ENCODE measurements around the gene FOXL1. TPM values are rescaled to one million over a fixed set of nuclear protein-coding genes. Genes with fewer than 3 reads are reported as not detected.

FOXL1 gene
- total RNA-seq, 1 experiment from 2014 or later: 0.11 TPM

DNA sequence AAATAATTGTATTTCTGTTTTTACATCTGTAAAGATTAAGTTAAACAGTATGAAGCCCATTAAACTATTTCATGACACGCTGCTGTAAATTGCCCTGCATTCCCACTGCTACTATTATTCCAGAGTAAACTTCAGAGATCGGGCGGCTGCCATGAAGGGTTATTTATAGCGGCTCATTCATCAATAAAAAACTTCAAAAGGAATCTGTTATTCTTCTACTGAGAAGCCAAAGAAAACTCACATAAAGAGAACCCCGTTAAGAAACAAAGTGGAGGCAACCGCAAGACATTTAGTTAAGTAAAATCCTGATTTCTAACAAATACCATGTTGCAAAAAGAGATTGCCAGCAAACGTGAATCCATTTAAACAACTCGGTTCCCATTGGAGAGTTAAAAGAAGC lies 16.4 kb downstream of the FOXL1 start:
- Mint-ChIP-seq H3K27me3 (ENCODE audit: insufficient read depth, unreplicated experiment) (peaks cover 23% of the 10 kb centered on the region), H3K9me3 (ENCODE audit: unreplicated experiment) (no peaks in the 10 kb centered on the region), H3K36me3 (ENCODE audit: insufficient read depth, unreplicated experiment) (no peaks in the 10 kb centered on the region), H3K27ac (ENCODE audit: unreplicated experiment) (no peak overlapping the region), H3K4me3 (ENCODE audit: unreplicated experiment) (no peak overlapping the region), H3K4me1 (ENCODE audit: low read depth, unreplicated experiment) (no peaks in the 10 kb centered on the region)
- Histone ChIP-seq H3K36me3 (ENCODE audit: control insufficient read depth, insufficient read depth, low read length) (no peaks in the 10 kb centered on the region), H3K4me1 (no peaks in the 10 kb centered on the region), H3K4me3 (ENCODE audit: low read depth, low read length) (no peak overlapping the region), H3K27me3 (replicated peaks; ENCODE audit: control insufficient read depth, insufficient read depth, low read length) (no peaks in the 10 kb centered on the region; the same call in 1 of the 2 replicates), H3K9me3 (no peaks in the 10 kb centered on the region)
- TF ChIP-seq, protein P1, sequence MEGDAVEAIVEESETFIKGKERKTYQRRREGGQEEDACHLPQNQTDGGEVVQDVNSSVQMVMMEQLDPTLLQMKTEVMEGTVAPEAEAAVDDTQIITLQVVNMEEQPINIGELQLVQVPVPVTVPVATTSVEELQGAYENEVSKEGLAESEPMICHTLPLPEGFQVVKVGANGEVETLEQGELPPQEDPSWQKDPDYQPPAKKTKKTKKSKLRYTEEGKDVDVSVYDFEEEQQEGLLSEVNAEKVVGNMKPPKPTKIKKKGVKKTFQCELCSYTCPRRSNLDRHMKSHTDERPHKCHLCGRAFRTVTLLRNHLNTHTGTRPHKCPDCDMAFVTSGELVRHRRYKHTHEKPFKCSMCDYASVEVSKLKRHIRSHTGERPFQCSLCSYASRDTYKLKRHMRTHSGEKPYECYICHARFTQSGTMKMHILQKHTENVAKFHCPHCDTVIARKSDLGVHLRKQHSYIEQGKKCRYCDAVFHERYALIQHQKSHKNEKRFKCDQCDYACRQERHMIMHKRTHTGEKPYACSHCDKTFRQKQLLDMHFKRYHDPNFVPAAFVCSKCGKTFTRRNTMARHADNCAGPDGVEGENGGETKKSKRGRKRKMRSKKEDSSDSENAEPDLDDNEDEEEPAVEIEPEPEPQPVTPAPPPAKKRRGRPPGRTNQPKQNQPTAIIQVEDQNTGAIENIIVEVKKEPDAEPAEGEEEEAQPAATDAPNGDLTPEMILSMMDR (IDR thresholded peaks at IDR 0.05; ENCODE audit: insufficient read depth in 1 of 2, low read depth in 1 of 2, low read length in 1 of 2, severe bottlenecking in 1 of 2, unreplicated experiment in 1 of 2): no peak
- no peak for DNase-seq
- BruUV-seq (replicated peaks): no TSS peak
- CTCF ChIA-PET: no interaction called here
- intact Hi-C loops (cut with micrococcal nuclease; ENCODE audit: unreplicated experiment): no loop called here
- POLR2A ChIA-PET: interaction anchor here (0.5 kb wide), 1 partner anchor 570 kb away, joined by 3 read pairs; no protein-coding TSS in a partner anchor

DNA sequence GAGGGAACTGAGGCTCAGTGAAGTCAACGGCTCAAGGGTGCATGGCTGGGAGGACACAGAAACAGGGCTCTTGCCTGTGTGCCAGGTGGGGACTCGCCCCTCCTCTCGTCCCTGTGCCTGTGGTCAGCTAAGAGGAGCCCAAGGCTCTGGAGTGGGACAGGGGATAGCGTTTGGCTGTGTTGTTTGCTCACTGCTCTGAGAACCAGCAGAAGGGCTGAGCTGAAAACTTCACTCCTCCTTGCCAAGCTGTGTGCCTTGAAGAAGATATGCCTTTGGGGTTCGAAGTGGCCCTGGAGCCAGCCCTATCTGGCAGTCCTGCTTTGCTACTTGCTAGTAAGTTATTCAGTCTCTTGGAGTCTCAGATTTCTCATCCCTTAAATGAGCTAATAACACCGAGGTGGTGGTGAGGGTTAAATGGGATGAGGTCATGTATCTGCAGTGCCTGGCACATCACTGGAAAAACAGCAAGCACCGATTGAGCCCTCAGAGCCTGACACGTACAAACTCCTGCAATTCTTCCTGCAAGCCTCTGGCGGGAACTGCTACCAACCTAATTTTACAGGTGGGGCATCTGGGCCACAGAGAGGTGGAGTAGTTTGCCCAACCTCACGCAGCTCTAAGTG lies 17.7 kb downstream of the FOXL1 start:
- CTCF ChIA-PET: no interaction called here
- POLR2A ChIA-PET: no interaction called here
- H3K36me3 ChIP-seq (ENCODE audit: control insufficient read depth, insufficient read depth, low read length): no peaks in the 10 kb centered on the region
- H3K4me1 ChIP-seq: no peaks in the 10 kb centered on the region
- H3K4me3 Mint-ChIP-seq (ENCODE audit: unreplicated experiment): no peak overlapping the region
- no peaks in the 10 kb centered on the region; the same call in 1 of the 2 replicates for H3K9me3 ChIP-seq
- no peak for DNase-seq
- no peaks in the 10 kb centered on the region for H3K36me3 Mint-ChIP-seq (ENCODE audit: insufficient read depth, unreplicated experiment)
- no TSS peak for BruUV-seq (replicated peaks)
- H3K27me3 ChIP-seq (replicated peaks; ENCODE audit: control insufficient read depth, insufficient read depth, low read length): no peaks in the 10 kb centered on the region; the same call in 1 of the 2 replicates
- no peak overlapping the region for H3K27ac Mint-ChIP-seq (ENCODE audit: unreplicated experiment)
- intact Hi-C loops (cut with micrococcal nuclease; ENCODE audit: unreplicated experiment): no loop called here
- no peaks in the 10 kb centered on the region for H3K4me1 Mint-ChIP-seq (ENCODE audit: low read depth, unreplicated experiment)
- H3K27me3 Mint-ChIP-seq (ENCODE audit: insufficient read depth, unreplicated experiment): peaks cover 22% of the 10 kb centered on the region
- no peak overlapping the region for H3K4me3 ChIP-seq (ENCODE audit: low read depth, low read length)
- no peaks in the 10 kb centered on the region for H3K9me3 Mint-ChIP-seq (ENCODE audit: unreplicated experiment)
- TF ChIP-seq, protein P1 (IDR thresholded peaks at IDR 0.05; ENCODE audit: insufficient read depth in 1 of 2, low read depth in 1 of 2, low read length in 1 of 2, severe bottlenecking in 1 of 2, unreplicated experiment in 1 of 2): no peak

DNA sequence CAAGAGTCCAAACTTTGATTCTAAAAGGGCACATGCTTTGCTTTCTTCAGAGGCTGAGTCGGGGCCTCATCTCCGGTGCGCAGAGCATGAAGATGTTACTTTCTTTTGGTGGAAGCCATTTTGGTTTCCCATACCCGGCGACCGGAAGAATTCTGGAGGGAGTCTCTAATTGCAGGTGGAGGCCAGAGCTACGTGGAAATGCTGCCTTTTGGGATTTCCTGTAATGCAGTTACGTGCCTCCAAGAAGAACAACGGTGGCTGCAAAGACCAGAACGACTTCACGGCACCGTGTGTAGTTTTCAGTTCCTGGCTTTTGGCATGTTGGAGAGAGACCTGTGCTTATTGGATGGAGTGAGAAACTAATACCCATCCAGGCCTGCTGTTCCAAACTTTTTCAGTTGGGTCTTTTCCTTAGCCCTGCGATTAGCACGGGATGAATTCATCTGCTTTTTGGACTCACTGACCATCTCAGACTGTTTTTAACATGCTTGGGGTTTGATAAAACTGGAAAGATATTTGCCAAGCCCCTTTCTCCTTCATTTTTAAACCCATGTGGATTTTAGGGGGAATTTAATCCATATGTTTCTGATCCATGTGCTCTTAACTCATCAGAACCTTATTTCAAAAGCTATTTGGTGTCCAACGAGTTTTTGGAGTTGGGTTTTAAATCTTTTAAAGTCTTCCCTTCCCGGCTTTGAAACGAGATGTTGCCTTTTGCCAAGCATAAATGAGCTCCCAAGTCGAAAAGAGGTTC lies 19.0 kb downstream of the FOXL1 start:
- TF ChIP-seq, protein P1 (IDR thresholded peaks at IDR 0.05; ENCODE audit: insufficient read depth in 1 of 2, low read depth in 1 of 2, low read length in 1 of 2, severe bottlenecking in 1 of 2, unreplicated experiment in 1 of 2): no peak
- DNase-seq: no peak
- Histone ChIP-seq H3K9me3 (no peaks in the 10 kb centered on the region; the same call in 1 of the 2 replicates), H3K4me3 (ENCODE audit: low read depth, low read length) (no peak overlapping the region), H3K27me3 (replicated peaks; ENCODE audit: control insufficient read depth, insufficient read depth, low read length) (no peaks in the 10 kb centered on the region; the same call in 1 of the 2 replicates), H3K4me1 (no peaks in the 10 kb centered on the region), H3K36me3 (ENCODE audit: control insufficient read depth, insufficient read depth, low read length) (no peaks in the 10 kb centered on the region)
- Mint-ChIP-seq H3K4me1 (ENCODE audit: low read depth, unreplicated experiment) (no peaks in the 10 kb centered on the region), H3K4me3 (ENCODE audit: unreplicated experiment) (no peak overlapping the region), H3K36me3 (ENCODE audit: insufficient read depth, unreplicated experiment) (no peaks in the 10 kb centered on the region), H3K27ac (ENCODE audit: unreplicated experiment) (no peak overlapping the region), H3K27me3 (ENCODE audit: insufficient read depth, unreplicated experiment) (peaks cover 18% of the 10 kb centered on the region), H3K9me3 (ENCODE audit: unreplicated experiment) (no peaks in the 10 kb centered on the region)
- ChIA-PET POLR2A (no interaction called here), CTCF (no interaction called here)
- no TSS peak for BruUV-seq (replicated peaks)
- intact Hi-C loops (cut with micrococcal nuclease; ENCODE audit: unreplicated experiment): no loop called here

Measured in Caco-2 (cell line).